A673 (cell line): ENCODE data around the gene PALD1.

Experiments used
- CTCF ChIP-seq: fragments of 300-800, 200-600 bp; sonication (generic); conservative IDR thresholded peaks from 2 replicates; pipeline ENCODE4 v1.5.1; 2017; ENCODE audit warnings: low read depth, mild to moderate bottlenecking, antibody characterized with exemption, low read length, moderate library complexity, mixed read lengths
- EZH2 ChIP-seq: fragments of 200-600 bp; sonication (generic); IDR thresholded peaks from 2 replicates; pipeline ENCODE4 v1.6.1; 2017; ENCODE audit warnings: borderline replicate concordance, low read depth, mild to moderate bottlenecking, mixed read lengths, antibody characterized with exemption, low read length; ENCODE audit not compliant: poor library complexity, severe bottlenecking

GRCh38 chr10:70582793-70583668 lies 104.5 kb downstream of the PALD1 start:
- TF ChIP-seq CTCF = no peak
- TF ChIP-seq EZH2 = no peak
